Esophagus (tissue), 2 donors: Measurements from ENCODE around the gene NOD1. TPM values are rescaled to one million over a fixed set of nuclear protein-coding genes. Genes with fewer than 3 reads are reported as not detected.

Source experiments
- H3K27ac ChIP-seq, 2 donors: one replicate each; pipeline ENCODE4 v1.5.1; 2013; ENCODE audit warnings: low read depth in 2 of 2, mild to moderate bottlenecking in 2 of 2, inconsistent platforms in 1 of 2, low read length in 1 of 2, moderate library complexity in 1 of 2
- H3K27me3 ChIP-seq, 2 donors: one replicate each; pipeline ENCODE4 v1.6.1; 2013; ENCODE audit warnings: low read length in 2 of 2, control low read depth in 1 of 2, mild to moderate bottlenecking in 1 of 2; ENCODE audit not compliant: insufficient read depth in 2 of 2, control insufficient read depth in 1 of 2
- H3K36me3 ChIP-seq, 2 donors: one replicate each; pipeline ENCODE4 v1.6.1; 2013; ENCODE audit warnings: low read length in 1 of 2; ENCODE audit not compliant: control insufficient read depth in 2 of 2, insufficient read depth in 2 of 2
- H3K4me1 ChIP-seq, 2 donors: one replicate each; pipeline ENCODE4 v1.6.1; 2013; ENCODE audit warnings: low read length in 1 of 2; ENCODE audit not compliant: control insufficient read depth in 2 of 2, insufficient read depth in 2 of 2
- H3K4me3 ChIP-seq, 2 donors: one replicate each; pipeline ENCODE4 v1.5.1; 2013; ENCODE audit warnings: low read length in 2 of 2, mild to moderate bottlenecking in 2 of 2, low read depth in 1 of 2, moderate library complexity in 1 of 2
- H3K9me3 ChIP-seq, 2 donors: one replicate each; pipeline ENCODE4 v1.6.1; 2013; ENCODE audit warnings: mild to moderate bottlenecking in 2 of 2, low read depth in 1 of 2, low read length in 1 of 2, moderate library complexity in 1 of 2; ENCODE audit not compliant: control insufficient read depth in 2 of 2, insufficient read depth in 1 of 2
- WGBS, 2 donors: extraction: QIAGEN DNeasy Blood & Tissue Kit; methylation state at CpG; one replicate each; pipeline ENCODE4 v1.1.7; 2013; 5-methylcytosine and 5-hydroxymethylcytosine counted together
- polyA plus RNA-seq, 2 donors: library from polyadenylated mRNA; stranded (reverse); fragments of 200-250 nt; gene quantifications; one replicate each; pipeline ENCODE4 v1.2.3, GENCODE V29; 2013
- donor health status: healthy with polysubstance abuse.
- donor health status: Bipolar disorder and iron deficiency.

The NOD1 gene
- polyA plus RNA-seq, 2 donors = 5.0 to 6.1 TPM

GRCh38 chr7:30452280-30452930 lies 26.2 kb downstream of the NOD1 start:
- H3K4me1 ChIP-seq = no peaks in the 10 kb centered on the region
- 92 to 94% methylated on average over 27 of the region's 27 CpGs for WGBS, 2 donors
- H3K4me3 ChIP-seq = no peak overlapping the region
- peaks cover 21 to 47% of the 10 kb centered on the region in 2 donors for H3K36me3 ChIP-seq
- H3K9me3 ChIP-seq = no peaks in the 10 kb centered on the region
- no peaks in the 10 kb centered on the region for H3K27me3 ChIP-seq
- H3K27ac ChIP-seq = no peak overlapping the region

GRCh38 chr7:30451539-30452279 lies 26.9 kb downstream of the NOD1 start:
- H3K4me3 ChIP-seq = no peak overlapping the region
- no peak overlapping the region for H3K27ac ChIP-seq
- no peaks in the 10 kb centered on the region for H3K4me1 ChIP-seq
- no peaks in the 10 kb centered on the region for H3K9me3 ChIP-seq
- no peaks in the 10 kb centered on the region for H3K27me3 ChIP-seq
- H3K36me3 ChIP-seq = peaks cover 22 to 52% of the 10 kb centered on the region in 2 donors
- WGBS, 2 donors = 89% methylated on average over 29 of the region's 29 CpGs

- no peaks in the 10 kb centered on the region for H3K9me3 ChIP-seq
- peaks cover 16 to 52% of the 10 kb centered on the region in 2 donors for H3K36me3 ChIP-seq
- H3K27me3 ChIP-seq = no peaks in the 10 kb centered on the region
- H3K27ac ChIP-seq = no peak overlapping the region
- WGBS, 2 donors = 91 to 94% methylated on average over 22 of the region's 22 CpGs
- H3K4me1 ChIP-seq = no peaks in the 10 kb centered on the region
- no peak overlapping the region for H3K4me3 ChIP-seq
Measured at GRCh38 chr7:30450983-30451497, 27.5 kb downstream of the NOD1 start.

GRCh38 chr7:30450240-30450982 lies 28.2 kb downstream of the NOD1 start:
- Histone ChIP-seq H3K27ac (no peak overlapping the region), H3K4me3 (no peak overlapping the region), H3K36me3 (peaks cover 14 to 54% of the 10 kb centered on the region in 2 donors), H3K27me3 (no peaks in the 10 kb centered on the region), H3K9me3 (no peaks in the 10 kb centered on the region), H3K4me1 (no peaks in the 10 kb centered on the region)
- WGBS, 2 donors = 67 to 72% methylated on average over 6 of the region's 6 CpGs

- Histone ChIP-seq H3K4me3 (no peak overlapping the region), H3K4me1 (no peaks in the 10 kb centered on the region), H3K27me3 (no peaks in the 10 kb centered on the region), H3K36me3 (peaks cover 14 to 45% of the 10 kb centered on the region in 2 donors), H3K9me3 (no peaks in the 10 kb centered on the region), H3K27ac (no peak overlapping the region)
- 79 to 82% methylated on average over 10 of the region's 10 CpGs for WGBS, 2 donors
Measured at GRCh38 chr7:30448461-30449189, 30.0 kb downstream of the NOD1 start.

- H3K9me3 ChIP-seq = no peaks in the 10 kb centered on the region
- peaks cover 11 to 37% of the 10 kb centered on the region in 2 donors for H3K36me3 ChIP-seq
- H3K4me3 ChIP-seq = no peak overlapping the region
- H3K27ac ChIP-seq = no peak overlapping the region
- H3K27me3 ChIP-seq = no peaks in the 10 kb centered on the region
- 95 to 96% methylated on average over 8 of the region's 8 CpGs for WGBS, 2 donors
- no peaks in the 10 kb centered on the region for H3K4me1 ChIP-seq
Measured at GRCh38 chr7:30447466-30447865, 31.1 kb downstream of the NOD1 start.

- no peak overlapping the region for H3K27ac ChIP-seq
- peaks cover 9 to 27% of the 10 kb centered on the region in 2 donors for H3K36me3 ChIP-seq
- WGBS, 2 donors = 89 to 91% methylated on average over 4 of the region's 4 CpGs
- no peak overlapping the region for H3K4me3 ChIP-seq
- no peaks in the 10 kb centered on the region for H3K4me1 ChIP-seq
- no peaks in the 10 kb centered on the region for H3K27me3 ChIP-seq
- no peaks in the 10 kb centered on the region for H3K9me3 ChIP-seq
Measured at GRCh38 chr7:30446266-30446665, 32.3 kb downstream of the NOD1 start.

GRCh38 chr7:30445770-30446169 lies 32.8 kb downstream of the NOD1 start:
- Histone ChIP-seq H3K4me3 (no peak overlapping the region), H3K27me3 (no peaks in the 10 kb centered on the region), H3K36me3 (peaks cover 4 to 22% of the 10 kb centered on the region in 2 donors), H3K27ac (no peak overlapping the region), H3K4me1 (no peaks in the 10 kb centered on the region), H3K9me3 (no peaks in the 10 kb centered on the region)
- 63 to 77% methylated on average over 7 of the region's 7 CpGs for WGBS, 2 donors
